ENCODE measurements around the gene PUM2.

DNA sequence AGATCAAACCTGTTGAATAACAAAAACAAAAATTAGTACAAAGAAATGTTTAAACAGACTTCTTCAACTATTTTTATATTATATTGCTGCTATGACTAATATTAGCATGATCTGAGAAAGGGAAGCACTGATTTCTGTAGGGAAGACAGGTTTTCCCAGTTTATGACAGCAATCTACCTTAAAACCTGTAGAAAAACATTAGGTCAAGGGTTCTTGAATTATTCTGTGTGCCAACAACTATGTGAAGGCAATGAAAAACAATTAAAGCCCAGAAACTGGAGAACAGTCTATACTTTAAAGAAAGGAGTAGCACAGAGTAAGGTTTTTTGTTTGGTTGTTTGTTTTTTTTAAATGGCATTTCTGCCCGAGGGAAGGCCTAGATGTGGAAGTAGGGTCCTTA lies 23.3 kb downstream of the PUM2 start:
- TF ChIP-seq GATA3 (IDR thresholded peaks at IDR 0.05; ENCODE audit: low read depth, low read length) (no peak), GATA2 (IDR thresholded peaks at IDR 0.05; ENCODE audit: low read depth, low read length) (no peak)
